Measurements from ENCODE around the gene ZNF217. TPM values are rescaled to one million over a fixed set of nuclear protein-coding genes. Genes with fewer than 3 reads are reported as not detected.

The ZNF217 gene
- total and polyA plus RNA-seq, 9 of the 15 experiments (the other 6 are each of a cell fraction or from before 2014, with no cell fraction given) = 3.0 to 41.8 (median 16.8) TPM

GRCh38 chr20:53581444-53582250 lies 12.0 kb downstream of the ZNF217 start:
- no peak overlapping the region for H3K4me3 ChIP-seq
- H3K79me2 ChIP-seq (ENCODE audit: control insufficient read depth, insufficient read depth, low read length) = peaks cover 99% of the 10 kb centered on the region
- FAIRE-seq = no peak
- H3K27ac ChIP-seq (ENCODE audit: extremely low read depth, low read depth, low read length) = no peak overlapping the region
- H3K9me1 ChIP-seq (ENCODE audit: control insufficient read depth, insufficient read depth, low read length) = no peaks in the 10 kb centered on the region
- peaks cover 3% of the 10 kb centered on the region; the same call in 1 of the 2 replicates for H4K20me1 ChIP-seq (replicated peaks; ENCODE audit: control insufficient read depth, insufficient read depth, low read length)
- peaks cover 8 to 24% of the 10 kb centered on the region in 2 experiments; a peak in 4 of 5 replicates for H3K4me1 ChIP-seq (replicated peaks in 1 of 2; ENCODE audit: control insufficient read depth in 2 of 2, insufficient read depth in 2 of 2, low read length in 2 of 2)
- ChIA-PET POLR2A (interaction anchor here (0.6 to 1.4 kb wide), 5 partner anchors 10 to 912 kb away, joined by 3 to 4 read pairs (median 3); no protein-coding TSS in a partner anchor), CTCF (ENCODE audit: low intra/inter-chr PET ratio) (interaction anchor here (3.4 kb wide), 1 partner anchor 334 kb away, joined by 33 read pairs; no protein-coding TSS in a partner anchor)
- in situ Hi-C loops (cut with MboI) = no loop called here
- no peak overlapping the region for H3K4me2 ChIP-seq (ENCODE audit: insufficient read depth, low read length)
- DNase-seq (ENCODE audit: extremely low read depth in 1 of 4, low spot score in 3 of 4) = no peak
- 94% methylated on average over 42 of the region's 44 CpGs for WGBS (ENCODE audit: insufficient coverage, low coverage, missing lambda C conversion rate)
- H3K27me3 ChIP-seq (ENCODE audit: control insufficient read depth in 2 of 2, insufficient read depth in 2 of 2, low read length in 2 of 2) = no peaks in the 10 kb centered on the region
- H3K9me3 ChIP-seq (replicated peaks; ENCODE audit: control insufficient read depth, insufficient read depth, low read depth, low read length) = no peaks in the 10 kb centered on the region
- ATAC-seq = no peak
- H2AFZ ChIP-seq (ENCODE audit: low read depth, low read length) = no peak overlapping the region
- intact Hi-C loops (cut with micrococcal nuclease) = no loop called here
- peaks cover 73% of the 10 kb centered on the region for H3K36me3 ChIP-seq (ENCODE audit: control insufficient read depth, insufficient read depth, low read length)
- H3K9ac ChIP-seq (ENCODE audit: insufficient read depth in 1 of 2, low read depth in 2 of 2, low read length in 2 of 2) = peak overlapping the region in 1 of 2 experiments; percentile 50; a peak in 1 of 4 replicates
- BruUV-seq (replicated peaks) = TSS peak; percentile 0
- TF ChIP-seq RAD21 (CRISPR knock-in tag; conservative IDR thresholded peaks at IDR 0.05 in 1 of 2, IDR thresholded peaks at IDR 0.05 in 1 of 2) (no peak), ERF (CRISPR knock-in tag; IDR thresholded peaks at IDR 0.05) (no peak), LEF1 (IDR thresholded peaks at IDR 0.05) (no peak), SP1 (CRISPR knock-in tag; IDR thresholded peaks at IDR 0.05) (no peak), HDAC2 (IDR thresholded peaks at IDR 0.05) (no peak), TEAD2 (tag; IDR thresholded peaks at IDR 0.05) (no peak), POLR2G (IDR thresholded peaks at IDR 0.05; ENCODE audit: low read depth, low read length) (peak; percentile 53; the same call in 1 of the 2 replicates)
- TF ChIP-seq, protein P1, sequence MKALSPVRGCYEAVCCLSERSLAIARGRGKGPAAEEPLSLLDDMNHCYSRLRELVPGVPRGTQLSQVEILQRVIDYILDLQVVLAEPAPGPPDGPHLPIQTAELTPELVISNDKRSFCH (CRISPR knock-in tag; IDR thresholded peaks at IDR 0.05) = no peak
- TF ChIP-seq, protein P1 (tag; IDR thresholded peaks at IDR 0.05) = no peak
- TF ChIP-seq, protein P2, sequence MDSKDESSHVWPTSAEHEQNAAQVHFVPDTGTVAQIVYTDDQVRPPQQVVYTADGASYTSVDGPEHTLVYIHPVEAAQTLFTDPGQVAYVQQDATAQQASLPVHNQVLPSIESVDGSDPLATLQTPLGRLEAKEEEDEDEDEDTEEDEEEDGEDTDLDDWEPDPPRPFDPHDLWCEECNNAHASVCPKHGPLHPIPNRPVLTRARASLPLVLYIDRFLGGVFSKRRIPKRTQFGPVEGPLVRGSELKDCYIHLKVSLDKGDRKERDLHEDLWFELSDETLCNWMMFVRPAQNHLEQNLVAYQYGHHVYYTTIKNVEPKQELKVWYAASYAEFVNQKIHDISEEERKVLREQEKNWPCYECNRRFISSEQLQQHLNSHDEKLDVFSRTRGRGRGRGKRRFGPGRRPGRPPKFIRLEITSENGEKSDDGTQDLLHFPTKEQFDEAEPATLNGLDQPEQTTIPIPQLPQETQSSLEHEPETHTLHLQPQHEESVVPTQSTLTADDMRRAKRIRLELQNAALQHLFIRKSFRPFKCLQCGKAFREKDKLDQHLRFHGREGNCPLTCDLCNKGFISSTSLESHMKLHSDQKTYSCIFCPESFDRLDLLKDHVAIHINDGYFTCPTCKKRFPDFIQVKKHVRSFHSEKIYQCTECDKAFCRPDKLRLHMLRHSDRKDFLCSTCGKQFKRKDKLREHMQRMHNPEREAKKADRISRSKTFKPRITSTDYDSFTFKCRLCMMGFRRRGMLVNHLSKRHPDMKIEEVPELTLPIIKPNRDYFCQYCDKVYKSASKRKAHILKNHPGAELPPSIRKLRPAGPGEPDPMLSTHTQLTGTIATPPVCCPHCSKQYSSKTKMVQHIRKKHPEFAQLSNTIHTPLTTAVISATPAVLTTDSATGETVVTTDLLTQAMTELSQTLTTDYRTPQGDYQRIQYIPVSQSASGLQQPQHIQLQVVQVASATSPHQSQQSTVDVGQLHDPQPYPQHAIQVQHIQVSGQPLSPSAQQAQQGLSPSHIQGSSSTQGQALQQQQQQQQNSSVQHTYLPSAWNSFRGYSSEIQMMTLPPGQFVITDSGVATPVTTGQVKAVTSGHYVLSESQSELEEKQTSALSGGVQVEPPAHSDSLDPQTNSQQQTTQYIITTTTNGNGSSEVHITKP (IDR thresholded peaks at IDR 0.05; ENCODE audit: partially characterized antibody) = no peak
